AG04449 (cell line): ENCODE measurements around the gene HIC1.

Experiments
- CTCF ChIA-PET: fragments of 350-600 bp; formaldehyde crosslinking; extraction: SDS; loops from one replicate; lab custom pipeline; 2021; ENCODE audit warnings: antibody characterized with exemption; lab: Yijun Ruan, JAX
- POLR2A ChIA-PET: fragments of 400-600, 350-600 bp; formaldehyde crosslinking; extraction: SDS; loops from one replicate; lab custom pipeline; 2020; ENCODE audit warnings: antibody characterized with exemption, inconsistent platforms; lab: Yijun Ruan, JAX
- DNase-seq: peaks from one replicate; pipeline ENCODE4 v3.0.0-alpha.2; 2010; ENCODE audit warnings: low read depth, low spot score
- H3K4me3 ChIP-seq: 2 replicates; pipeline ENCODE4 v1.5.1; 2011; ENCODE audit warnings: low read depth, mild to moderate bottlenecking, control low read depth, low read length
- CTCF ChIP-seq: IDR thresholded peaks from one replicate; pipeline ENCODE4 v1.5.1; 2011; ENCODE audit warnings: mild to moderate bottlenecking, moderate library complexity, low read length, control low read depth, inconsistent platforms; ENCODE audit not compliant: insufficient read depth; ENCODE audit errors: missing control alignments

The HIC1 gene

GRCh38 chr17:2025220-2025621 lies 29.7 kb upstream of the HIC1 start, which contains the start of gene RTN4RL1:
RTN4RL1 (minus strand) TSS chr17:2025334; CDS start chr17:2024865, 469 bp downstream.
- peak; percentile 1 for TF ChIP-seq CTCF
- POLR2A ChIA-PET = interaction anchor here (1.2 kb wide), 1 partner anchor 310 kb away, joined by 3 read pairs; no protein-coding TSS in a partner anchor
- DNase-seq = no peak
- peak within 1 kb of the TSS; percentile 51 for H3K4me3 ChIP-seq
- CTCF ChIA-PET = interaction anchor here (0.8 to 15.3 kb wide), 25 partner anchors 8 to 308 kb away, joined by 3 to 223 read pairs (median 4); partner anchors contain the start of gene OVCA2

GRCh38 chr17:2025622-2026309 lies 29.1 kb upstream of the HIC1 start:
- TF ChIP-seq CTCF = peak; percentile 84
- CTCF ChIA-PET = interaction anchor here (0.6 to 15.3 kb wide), 29 partner anchors 9 to 309 kb away, joined by 3 to 223 read pairs (median 4); partner anchors contain the start of gene OVCA2
- no peak for DNase-seq
- POLR2A ChIA-PET = interaction anchor here (0.6 to 1.2 kb wide), 2 partner anchors 117 to 310 kb away, joined by 3 read pairs; no protein-coding TSS in a partner anchor
- peak overlapping the region; percentile 51 for H3K4me3 ChIP-seq

GRCh38 chr17:2027528-2028233 lies 27.2 kb upstream of the HIC1 start:
- no peak for DNase-seq
- TF ChIP-seq CTCF = no peak
- POLR2A ChIA-PET = no interaction called here
- H3K4me3 ChIP-seq = no peak overlapping the region
- CTCF ChIA-PET = interaction anchor here (1.3 to 15.3 kb wide), 5 partner anchors 117 to 302 kb away, joined by 3 to 223 read pairs (median 28); no protein-coding TSS in a partner anchor

- ChIA-PET POLR2A (no interaction called here), CTCF (interaction anchor here (0.7 to 15.3 kb wide), 5 partner anchors 8 to 388 kb away, joined by 3 to 223 read pairs (median 28); no protein-coding TSS in a partner anchor)
- DNase-seq = no peak
- no peak overlapping the region for H3K4me3 ChIP-seq
- TF ChIP-seq CTCF = no peak
Observed at GRCh38 chr17:2028234-2028614, 26.7 kb upstream of the HIC1 start.

- CTCF ChIA-PET = interaction anchor here (0.7 to 15.3 kb wide), 6 partner anchors 9 to 388 kb away, joined by 3 to 223 read pairs (median 16); no protein-coding TSS in a partner anchor
- no peak overlapping the region for H3K4me3 ChIP-seq
- peak; percentile 16 for TF ChIP-seq CTCF
- DNase-seq = no peak
- POLR2A ChIA-PET = no interaction called here
Observed at GRCh38 chr17:2028737-2029136, 26.2 kb upstream of the HIC1 start.
